GM12878 (cell line): ENCODE measurements around the gene SHC3. TPM values are rescaled to one million over a fixed set of nuclear protein-coding genes. Genes with fewer than 3 reads are reported as not detected.

Experiments
- ATAC-seq: fragments of 200-7000 bp; cut with Tn5 transposase; 3 replicates; pipeline ENCODE4 v1.9.1; 2020; ENCODE audit warnings: mild to moderate bottlenecking, moderate library complexity
- BruUV-seq: library from RNA; stranded (reverse); fragments of 400-500 nt; replicated peaks from 2 replicates; lab custom pipeline; 2021; lab: Mats Ljungman, UMichigan
- CTCF ChIA-PET: fragments of 300-600 bp; sonication (Branson Sonifier 250); formaldehyde crosslinking; extraction: SDS; loops from one replicate; lab custom pipeline; 2021; ENCODE audit warnings: inconsistent platforms; lab: Yijun Ruan, JAX
- POLR2A ChIA-PET: fragments of 350-600 bp; formaldehyde crosslinking; extraction: SDS; loops from one replicate; lab custom pipeline; 2021; ENCODE audit warnings: inconsistent platforms; lab: Charles Lee
- RAD21 ChIA-PET: fragments of 300-600 bp; sonication (Branson Sonifier 250); formaldehyde crosslinking; loops from one replicate; lab custom pipeline; 2023; ENCODE audit warnings: antibody characterized with exemption; ENCODE audit not compliant: unreplicated experiment; lab: Charles Lee
- SMC1A ChIA-PET: fragments of 300-600 bp; sonication (Branson Sonifier 250); formaldehyde crosslinking; loops from one replicate; lab custom pipeline; 2023; ENCODE audit not compliant: unreplicated experiment, uncharacterized antibody; lab: Charles Lee
- DNase-seq: peaks from one replicate; pipeline ENCODE4 v3.0.0-alpha.2; 2011; ENCODE audit warnings: low read depth, low spot score
- FAIRE-seq: peaks from 3 replicates; lab custom pipeline; 2011; peaks lifted over from hg19 to GRCh38; lab: Jason Lieb, UNC
- H2AFZ ChIP-seq: 2 replicates; pipeline ENCODE4 v1.6.0; 2011; ENCODE audit warnings: low read depth, low read length, control low read depth; ENCODE audit not compliant: control insufficient read depth
- H3K27ac ChIP-seq: 2 replicates; pipeline ENCODE4 v1.5.1; 2011; ENCODE audit warnings: control low read depth; ENCODE audit not compliant: control insufficient read depth, insufficient read depth
- H3K27me3 ChIP-seq, 2 experiments: replicated peaks in 1 of 2; 2 replicates each; pipeline versions ENCODE4 v1.6.0 to v1.6.1; 2011; ENCODE audit warnings: low read length in 1 of 2; ENCODE audit not compliant: control insufficient read depth in 2 of 2, insufficient read depth in 2 of 2
- H3K36me3 ChIP-seq, 2 experiments: 2 replicates each; pipeline ENCODE4 v1.5.1; 2011; ENCODE audit warnings: low read length in 1 of 2; ENCODE audit not compliant: control insufficient read depth in 2 of 2, insufficient read depth in 2 of 2
- H3K4me1 ChIP-seq: 2 replicates; pipeline ENCODE4 v1.6.1; 2011; ENCODE audit warnings: mild to moderate bottlenecking, low read length, moderate library complexity, mixed read lengths; ENCODE audit not compliant: control insufficient read depth, insufficient read depth
- H3K4me2 ChIP-seq: 2 replicates; pipeline ENCODE4 v1.6.0; 2011; ENCODE audit warnings: control low read depth; ENCODE audit not compliant: control insufficient read depth, insufficient read depth
- H3K4me3 ChIP-seq: fragments of 200-600 bp; sonication (generic); 2 replicates; pipeline ENCODE4 v1.5.1; 2016
- H3K79me2 ChIP-seq: 2 replicates; pipeline ENCODE4 v1.6.0; 2011; ENCODE audit warnings: low read length; ENCODE audit not compliant: control insufficient read depth, insufficient read depth
- H3K9ac ChIP-seq: 2 replicates; pipeline ENCODE4 v1.8.0; 2011; ENCODE audit warnings: low read length, control low read depth, mixed read lengths; ENCODE audit not compliant: control insufficient read depth, insufficient read depth
- H3K9me3 ChIP-seq: replicated peaks from 3 replicates; pipeline ENCODE4 v1.5.1; 2011; ENCODE audit warnings: mild to moderate bottlenecking, low read length; ENCODE audit not compliant: control insufficient read depth, insufficient read depth
- H4K20me1 ChIP-seq: 2 replicates; pipeline ENCODE4 v1.6.0; 2011; ENCODE audit not compliant: control insufficient read depth, insufficient read depth
- ATF7 ChIP-seq: fragments of 450-650 bp; IDR thresholded peaks from 2 replicates; pipeline ENCODE4 v1.6.1; 2016; ENCODE audit warnings: low read depth, mild to moderate bottlenecking
- CREM ChIP-seq: IDR thresholded peaks from 2 replicates; pipeline ENCODE4 v1.6.1; 2014; ENCODE audit warnings: antibody characterized with exemption, low read depth
- KDM1A ChIP-seq: fragments of 200-600 bp; sonication (generic); IDR thresholded peaks from 2 replicates; pipeline ENCODE4 v1.6.1; 2016; ENCODE audit warnings: borderline replicate concordance
- MYB ChIP-seq: fragments of 150-350 bp; IDR thresholded peaks from 2 replicates; pipeline ENCODE4 v1.6.1; 2014; ENCODE audit warnings: mild to moderate bottlenecking, low read depth, low read length, borderline replicate concordance
- NR2C2 ChIP-seq: IDR thresholded peaks from 2 replicates; pipeline ENCODE4 v1.6.1; 2011; ENCODE audit warnings: borderline replicate concordance, low read depth; ENCODE audit not compliant: control insufficient read depth, insufficient read length
- NR2F1 ChIP-seq: fragments of 450-650 bp; conservative IDR thresholded peaks from 2 replicates; pipeline ENCODE4 v1.6.1; 2017; ENCODE audit warnings: mild to moderate bottlenecking
- PML ChIP-seq: IDR thresholded peaks from 2 replicates; pipeline ENCODE4 v1.6.1; 2012; ENCODE audit warnings: low read length, inconsistent platforms
- POLR2AphosphoS5 ChIP-seq: IDR thresholded peaks from 2 replicates; pipeline ENCODE4 v1.6.1; 2011; ENCODE audit warnings: mild to moderate bottlenecking, low read length, inconsistent platforms
- SP1 ChIP-seq: IDR thresholded peaks from one replicate; pipeline ENCODE4 v1.6.1; 2011; ENCODE audit warnings: low read depth, low read length
- SREBF1 ChIP-seq: IDR thresholded peaks from 2 replicates; pipeline ENCODE4 v1.6.1; 2012; ENCODE audit warnings: mild to moderate bottlenecking, low read length
- STAT1 ChIP-seq: fragments of 450-650 bp; conservative IDR thresholded peaks from 2 replicates; pipeline ENCODE4 v1.6.1; 2014; ENCODE audit warnings: antibody characterized with exemption, mild to moderate bottlenecking
- WRNIP1 ChIP-seq: IDR thresholded peaks from 2 replicates; pipeline ENCODE4 v1.6.1; 2011; ENCODE audit warnings: low read depth, low read length, improper control_type of control experiment, borderline replicate concordance
- ZNF217 ChIP-seq: fragments of 450-650 bp; IDR thresholded peaks from 2 replicates; pipeline ENCODE4 v1.6.1; 2017; ENCODE audit warnings: antibody characterized with exemption, mild to moderate bottlenecking
- WGBS: methylation state at CpG from one replicate; pipeline ENCODE4 v1.1.6; 2016; ENCODE audit warnings: low lambda C conversion rate; ENCODE audit not compliant: insufficient replicate concordance, insufficient coverage; ENCODE audit errors: missing lambda C conversion rate; 5-methylcytosine and 5-hydroxymethylcytosine counted together
- in situ Hi-C: fragments of 300-500 bp; cut with MboI; formaldehyde crosslinking; loops from 9 replicates; pipeline ENCODE4 v1.14.3; 2018; ENCODE audit warnings: mixed read lengths
- intact Hi-C: fragments of 100-400 bp; cut with micrococcal nuclease; formaldehyde crosslinking; loops from one replicate; pipeline ENCODE4 v1.14.2; 2022; ENCODE audit not compliant: unreplicated experiment
- polyA plus RNA-seq, 11 experiments: library from polyadenylated mRNA; depleted of rRNA in 4 of 11; unstranded in 6 of 11; stranded (reverse) in 5 of 11; fragments of >200 nt; fragmentation: Nextera tagmentation in 4 of 11; fragmentation: Illumina TruSeq in 1 of 11; extraction: Ambion mirVana in 4 of 11; extraction: Trizol in 1 of 11; gene quantifications; 1 replicate in 1 of 11; 2 replicates in 10 of 11; pipeline versions ENCODE4 v1.2.1 to v1.2.3, GENCODE V29; 2011 to 2016; ENCODE audit warnings: inconsistent platforms in 2 of 11, missing spikeins in 2 of 11, low read depth in 1 of 11
- total RNA-seq, 4 experiments: library from RNA; depleted of rRNA in 3 of 4; stranded (reverse); fragments of >200 nt in 3 of 4; fragmentation: Illumina TruSeq in 1 of 4; extraction: Trizol in 1 of 4; gene quantifications; 2 replicates each; pipeline versions ENCODE4 v1.2.1 to v1.2.3, GENCODE V29; 2013 to 2021
- TF ChIP-seq, protein P1 (sequence below): fragments of 450-650 bp; IDR thresholded peaks from 2 replicates; pipeline ENCODE4 v1.6.1; 2017; ENCODE audit warnings: low read depth, mild to moderate bottlenecking, moderate library complexity
- TF ChIP-seq, protein P2 (sequence below): IDR thresholded peaks from 2 replicates; pipeline ENCODE4 v1.6.1; 2012; ENCODE audit warnings: low read depth, low read length, improper control_type of control experiment
- TF ChIP-seq, protein P3 (sequence below): fragments of 450-650 bp; IDR thresholded peaks from 2 replicates; pipeline ENCODE4 v1.6.1; 2017; ENCODE audit warnings: mild to moderate bottlenecking, moderate library complexity
- TF ChIP-seq, protein P4 (sequence below): IDR thresholded peaks from 2 replicates; pipeline ENCODE4 v1.6.1; 2011; ENCODE audit warnings: borderline replicate concordance, low read depth, mild to moderate bottlenecking, moderate library complexity, mixed read lengths, low read length; ENCODE audit not compliant: insufficient read depth; ENCODE audit errors: extremely low read length

Gene SHC3
- total and polyA plus RNA-seq, 10 of the 15 experiments (the other 5 are each of a cell fraction or from before 2014, with no cell fraction given): 0.01 to 0.06 TPM; not detected in 8

DNA sequence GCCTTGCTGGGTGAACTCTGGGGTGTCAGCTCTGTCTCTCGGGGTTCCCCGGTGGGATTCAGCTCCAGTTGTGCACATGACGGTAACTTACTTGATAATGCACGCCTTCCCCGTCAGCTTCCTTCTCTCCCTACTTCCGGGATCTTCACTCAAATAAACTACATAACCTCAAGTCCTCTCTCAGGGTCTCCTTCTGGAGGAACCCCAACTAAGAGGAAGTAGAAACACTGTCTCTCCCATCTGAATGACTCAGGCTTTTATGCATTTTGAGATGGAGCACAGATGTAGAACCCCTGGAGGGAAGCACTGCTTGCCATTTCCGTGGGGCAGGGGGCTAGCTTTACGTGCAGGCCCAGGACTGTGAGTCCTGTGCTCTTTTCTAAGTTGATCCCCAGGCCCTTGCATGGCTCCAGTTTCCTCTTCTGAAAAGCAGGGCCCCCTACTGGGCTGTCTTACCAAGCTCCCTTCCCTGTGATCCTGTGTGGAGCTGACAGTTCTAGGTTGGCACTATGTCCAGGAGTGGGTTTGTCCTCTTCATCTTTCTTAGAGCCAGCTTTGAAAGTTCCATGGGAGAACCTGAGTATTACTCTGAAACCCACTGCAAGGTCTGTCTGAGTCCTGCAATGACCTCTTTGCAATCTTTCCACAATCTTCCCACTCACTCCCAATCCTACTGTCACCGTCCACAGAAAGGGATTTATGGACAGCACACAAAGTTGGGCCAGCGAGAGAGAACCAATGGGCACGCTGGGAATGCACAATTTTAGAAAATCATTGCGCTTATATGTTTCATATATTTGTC is 169.7 kb downstream of the SHC3 start:
- in situ Hi-C loops: loop anchor here (10.0 kb wide), 1 partner anchor 1054 kb away; a partner anchor contains a TSS
- SMC1A ChIA-PET: interaction anchor here (0.6 kb wide), 1 partner anchor 23 kb away, joined by 3 read pairs; no protein-coding TSS in a partner anchor
- WGBS: 17% methylated on average over 12 of the region's 12 CpGs

More for the DNA sequence above, 169.7 kb downstream of the SHC3 start:
- Histone ChIP-seq H3K9ac (no peak overlapping the region), H2AFZ (no peak overlapping the region), H4K20me1 (no peaks in the 10 kb centered on the region), H3K4me2 (no peak overlapping the region), H3K27ac (no peak overlapping the region), H3K4me1 (no peaks in the 10 kb centered on the region)
- CTCF ChIA-PET: interaction anchor here (2.3 kb wide), 1 partner anchor 8 kb away, joined by 6 read pairs; no protein-coding TSS in a partner anchor
- no peak for DNase-seq
- RAD21 ChIA-PET: no interaction called here
- POLR2A ChIA-PET: no interaction called here
- no peak for FAIRE-seq
- intact Hi-C loops: no loop called here
- BruUV-seq: no TSS peak
- TF ChIP-seq NR2C2: no peak
- no peak for TF ChIP-seq SP1
- TF ChIP-seq, protein P1, sequence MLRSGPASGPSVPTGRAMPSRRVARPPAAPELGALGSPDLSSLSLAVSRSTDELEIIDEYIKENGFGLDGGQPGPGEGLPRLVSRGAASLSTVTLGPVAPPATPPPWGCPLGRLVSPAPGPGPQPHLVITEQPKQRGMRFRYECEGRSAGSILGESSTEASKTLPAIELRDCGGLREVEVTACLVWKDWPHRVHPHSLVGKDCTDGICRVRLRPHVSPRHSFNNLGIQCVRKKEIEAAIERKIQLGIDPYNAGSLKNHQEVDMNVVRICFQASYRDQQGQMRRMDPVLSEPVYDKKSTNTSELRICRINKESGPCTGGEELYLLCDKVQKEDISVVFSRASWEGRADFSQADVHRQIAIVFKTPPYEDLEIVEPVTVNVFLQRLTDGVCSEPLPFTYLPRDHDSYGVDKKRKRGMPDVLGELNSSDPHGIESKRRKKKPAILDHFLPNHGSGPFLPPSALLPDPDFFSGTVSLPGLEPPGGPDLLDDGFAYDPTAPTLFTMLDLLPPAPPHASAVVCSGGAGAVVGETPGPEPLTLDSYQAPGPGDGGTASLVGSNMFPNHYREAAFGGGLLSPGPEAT: no peak
- no peak for TF ChIP-seq NR2F1
- no peak for TF ChIP-seq KDM1A
- TF ChIP-seq POLR2AphosphoS5: no peak
- TF ChIP-seq, protein P2, sequence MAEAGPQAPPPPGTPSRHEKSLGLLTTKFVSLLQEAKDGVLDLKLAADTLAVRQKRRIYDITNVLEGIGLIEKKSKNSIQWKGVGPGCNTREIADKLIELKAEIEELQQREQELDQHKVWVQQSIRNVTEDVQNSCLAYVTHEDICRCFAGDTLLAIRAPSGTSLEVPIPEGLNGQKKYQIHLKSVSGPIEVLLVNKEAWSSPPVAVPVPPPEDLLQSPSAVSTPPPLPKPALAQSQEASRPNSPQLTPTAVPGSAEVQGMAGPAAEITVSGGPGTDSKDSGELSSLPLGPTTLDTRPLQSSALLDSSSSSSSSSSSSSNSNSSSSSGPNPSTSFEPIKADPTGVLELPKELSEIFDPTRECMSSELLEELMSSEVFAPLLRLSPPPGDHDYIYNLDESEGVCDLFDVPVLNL: no peak
- TF ChIP-seq STAT1: no peak
- TF ChIP-seq PML: no peak
- no peak for TF ChIP-seq MYB
- no peak for TF ChIP-seq CREM
- TF ChIP-seq, protein P3, sequence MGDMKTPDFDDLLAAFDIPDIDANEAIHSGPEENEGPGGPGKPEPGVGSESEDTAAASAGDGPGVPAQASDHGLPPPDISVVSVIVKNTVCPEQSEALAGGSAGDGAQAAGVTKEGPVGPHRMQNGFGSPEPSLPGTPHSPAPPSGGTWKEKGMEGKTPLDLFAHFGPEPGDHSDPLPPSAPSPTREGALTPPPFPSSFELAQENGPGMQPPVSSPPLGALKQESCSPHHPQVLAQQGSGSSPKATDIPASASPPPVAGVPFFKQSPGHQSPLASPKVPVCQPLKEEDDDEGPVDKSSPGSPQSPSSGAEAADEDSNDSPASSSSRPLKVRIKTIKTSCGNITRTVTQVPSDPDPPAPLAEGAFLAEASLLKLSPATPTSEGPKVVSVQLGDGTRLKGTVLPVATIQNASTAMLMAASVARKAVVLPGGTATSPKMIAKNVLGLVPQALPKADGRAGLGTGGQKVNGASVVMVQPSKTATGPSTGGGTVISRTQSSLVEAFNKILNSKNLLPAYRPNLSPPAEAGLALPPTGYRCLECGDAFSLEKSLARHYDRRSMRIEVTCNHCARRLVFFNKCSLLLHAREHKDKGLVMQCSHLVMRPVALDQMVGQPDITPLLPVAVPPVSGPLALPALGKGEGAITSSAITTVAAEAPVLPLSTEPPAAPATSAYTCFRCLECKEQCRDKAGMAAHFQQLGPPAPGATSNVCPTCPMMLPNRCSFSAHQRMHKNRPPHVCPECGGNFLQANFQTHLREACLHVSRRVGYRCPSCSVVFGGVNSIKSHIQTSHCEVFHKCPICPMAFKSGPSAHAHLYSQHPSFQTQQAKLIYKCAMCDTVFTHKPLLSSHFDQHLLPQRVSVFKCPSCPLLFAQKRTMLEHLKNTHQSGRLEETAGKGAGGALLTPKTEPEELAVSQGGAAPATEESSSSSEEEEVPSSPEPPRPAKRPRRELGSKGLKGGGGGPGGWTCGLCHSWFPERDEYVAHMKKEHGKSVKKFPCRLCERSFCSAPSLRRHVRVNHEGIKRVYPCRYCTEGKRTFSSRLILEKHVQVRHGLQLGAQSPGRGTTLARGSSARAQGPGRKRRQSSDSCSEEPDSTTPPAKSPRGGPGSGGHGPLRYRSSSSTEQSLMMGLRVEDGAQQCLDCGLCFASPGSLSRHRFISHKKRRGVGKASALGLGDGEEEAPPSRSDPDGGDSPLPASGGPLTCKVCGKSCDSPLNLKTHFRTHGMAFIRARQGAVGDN: no peak
- TF ChIP-seq, protein P4, sequence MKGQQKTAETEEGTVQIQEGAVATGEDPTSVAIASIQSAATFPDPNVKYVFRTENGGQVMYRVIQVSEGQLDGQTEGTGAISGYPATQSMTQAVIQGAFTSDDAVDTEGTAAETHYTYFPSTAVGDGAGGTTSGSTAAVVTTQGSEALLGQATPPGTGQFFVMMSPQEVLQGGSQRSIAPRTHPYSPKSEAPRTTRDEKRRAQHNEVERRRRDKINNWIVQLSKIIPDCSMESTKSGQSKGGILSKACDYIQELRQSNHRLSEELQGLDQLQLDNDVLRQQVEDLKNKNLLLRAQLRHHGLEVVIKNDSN: no peak
- no peak for TF ChIP-seq WRNIP1
- TF ChIP-seq ZNF217: no peak
- no peak for TF ChIP-seq SREBF1
- TF ChIP-seq ATF7: no peak
- TF ChIP-seq, all 136 proteins: peak for 0
- Histone ChIP-seq H3K36me3 (no peaks in the 10 kb centered on the region), H3K9me3 (no peaks in the 10 kb centered on the region), H3K79me2 (no peaks in the 10 kb centered on the region), H3K27me3 (no peaks in the 10 kb centered on the region; a peak in 1 of 4 replicates), H3K4me3 (no peak overlapping the region)
- no peak for ATAC-seq
